Stomach smooth muscle (tissue), 2 donors: ENCODE data around the gene C10orf105.

Experiments
- H3K27ac ChIP-seq: one replicate; pipeline ENCODE4 v1.7.0; 2013; ENCODE audit warnings: mild to moderate bottlenecking, low read length, inconsistent platforms
- H3K27me3 ChIP-seq, 2 donors: one replicate each; pipeline ENCODE4 v1.7.0; 2013; ENCODE audit warnings: low read length in 2 of 2; ENCODE audit not compliant: insufficient read depth in 2 of 2, control insufficient read depth in 1 of 2
- H3K36me3 ChIP-seq, 2 donors: one replicate each; pipeline ENCODE4 v1.7.0; 2013; ENCODE audit warnings: low read length in 2 of 2; ENCODE audit not compliant: control insufficient read depth in 2 of 2, insufficient read depth in 2 of 2
- H3K4me1 ChIP-seq: one replicate; pipeline ENCODE4 v1.7.0; 2013; ENCODE audit warnings: low read length; ENCODE audit not compliant: control insufficient read depth, insufficient read depth
- H3K4me3 ChIP-seq, 2 donors: one replicate each; pipeline ENCODE4 v1.7.0; 2013; ENCODE audit warnings: low read length in 2 of 2
- H3K9ac ChIP-seq, 2 donors: one replicate each; pipeline ENCODE4 v1.7.0; 2013; ENCODE audit warnings: low read length in 2 of 2, mild to moderate bottlenecking in 1 of 2
- H3K9me3 ChIP-seq, 2 donors: one replicate each; pipeline ENCODE4 v1.7.0; 2013; ENCODE audit warnings: low read length in 2 of 2; ENCODE audit not compliant: control insufficient read depth in 2 of 2
- donor health status: healthy.
- donor health status: Pancreatic carcinoma.

The C10orf105 gene

GRCh38 chr10:71706216-71707121 lies 13.1 kb downstream of the C10orf105 start:
- Histone ChIP-seq H3K27ac (no peak overlapping the region), H3K27me3 (no peaks in the 10 kb centered on the region), H3K36me3 (no peaks in the 10 kb centered on the region), H3K9ac (no peak overlapping the region), H3K9me3 (no peaks in the 10 kb centered on the region), H3K4me3 (no peak overlapping the region), H3K4me1 (peaks cover 7% of the 10 kb centered on the region)

- Histone ChIP-seq H3K9me3 (no peaks in the 10 kb centered on the region), H3K4me3 (no peak overlapping the region), H3K27ac (no peak overlapping the region), H3K36me3 (no peaks in the 10 kb centered on the region), H3K27me3 (no peaks in the 10 kb centered on the region), H3K9ac (no peak overlapping the region), H3K4me1 (peaks cover 7% of the 10 kb centered on the region)
These were observed 14.0 kb downstream of the C10orf105 start for GRCh38 chr10:71705582-71705981.

- no peaks in the 10 kb centered on the region for H3K27me3 ChIP-seq
- H3K9ac ChIP-seq = no peak overlapping the region
- H3K4me1 ChIP-seq = peaks cover 7% of the 10 kb centered on the region
- no peaks in the 10 kb centered on the region for H3K36me3 ChIP-seq
- H3K4me3 ChIP-seq = no peak overlapping the region
- no peak overlapping the region for H3K27ac ChIP-seq
- no peaks in the 10 kb centered on the region for H3K9me3 ChIP-seq
These were observed 14.8 kb downstream of the C10orf105 start for GRCh38 chr10:71704816-71705215.

GRCh38 chr10:71703577-71703976 lies 16.0 kb downstream of the C10orf105 start:
- Histone ChIP-seq H3K27ac (no peak overlapping the region), H3K36me3 (no peaks in the 10 kb centered on the region), H3K9ac (no peak overlapping the region), H3K4me3 (no peak overlapping the region), H3K4me1 (peaks cover 7% of the 10 kb centered on the region), H3K27me3 (no peaks in the 10 kb centered on the region), H3K9me3 (no peaks in the 10 kb centered on the region)

DNA sequence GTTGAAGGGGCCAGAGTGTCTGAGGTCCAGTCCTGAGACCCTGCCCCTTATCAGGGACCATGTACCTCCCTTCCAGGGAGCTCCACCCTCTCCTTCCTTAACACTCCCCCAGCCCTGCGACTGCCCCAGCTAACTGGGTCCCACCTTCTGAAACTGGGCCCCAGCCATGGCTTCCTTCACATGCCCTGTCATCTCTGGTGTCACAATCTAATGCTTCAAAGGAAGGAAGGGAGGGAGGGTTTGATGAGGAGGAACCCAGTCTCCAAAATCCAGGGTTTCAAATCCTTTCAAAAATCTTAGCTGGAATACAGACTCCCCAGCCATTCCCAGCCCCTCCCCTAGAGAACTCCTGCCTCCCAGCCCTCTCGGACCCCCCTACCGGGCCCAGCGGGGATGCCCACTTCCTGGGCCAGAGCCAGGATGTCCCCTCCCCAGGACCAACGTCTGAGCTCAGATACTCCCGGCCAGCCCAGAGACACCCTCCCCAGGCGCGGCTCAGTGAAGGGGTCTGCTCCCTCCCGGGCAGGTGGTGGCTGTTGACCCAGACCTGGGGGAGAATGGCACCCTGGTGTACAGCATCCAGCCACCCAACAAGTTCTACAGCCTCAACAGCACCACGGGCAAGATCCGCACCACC lies 18.0 kb downstream of the C10orf105 start:
- Histone ChIP-seq H3K27me3 (no peaks in the 10 kb centered on the region), H3K4me1 (no peaks in the 10 kb centered on the region), H3K9me3 (no peaks in the 10 kb centered on the region), H3K36me3 (no peaks in the 10 kb centered on the region), H3K27ac (no peak overlapping the region), H3K9ac (no peak overlapping the region), H3K4me3 (no peak overlapping the region)

- Histone ChIP-seq H3K4me1 (no peaks in the 10 kb centered on the region), H3K27me3 (no peaks in the 10 kb centered on the region), H3K9me3 (no peaks in the 10 kb centered on the region), H3K27ac (no peak overlapping the region), H3K9ac (no peak overlapping the region), H3K4me3 (no peak overlapping the region), H3K36me3 (no peaks in the 10 kb centered on the region)
These were observed 18.7 kb downstream of the C10orf105 start for GRCh38 chr10:71700731-71701368.

DNA sequence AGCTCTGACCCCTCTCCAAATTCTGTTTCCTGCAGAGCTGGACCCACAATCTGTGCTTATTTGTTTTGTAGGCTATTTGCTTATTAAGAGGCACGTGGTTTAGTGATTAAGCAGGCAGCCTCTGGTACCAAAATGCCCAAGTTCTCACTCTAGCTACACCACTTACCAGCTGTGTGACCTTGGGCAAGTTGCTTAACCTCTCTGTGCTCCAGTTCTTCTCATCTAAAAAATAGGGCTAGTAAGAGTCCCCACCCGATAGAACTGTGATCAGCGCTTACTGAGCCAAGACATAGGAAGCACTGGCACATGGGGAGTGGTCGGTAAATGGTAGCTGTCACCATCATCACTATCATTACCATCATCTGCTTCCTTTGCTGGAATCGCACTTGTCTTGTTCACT lies 20.8 kb downstream of the C10orf105 start:
- H3K36me3 ChIP-seq = no peaks in the 10 kb centered on the region
- no peak overlapping the region for H3K4me3 ChIP-seq
- no peak overlapping the region for H3K9ac ChIP-seq
- no peak overlapping the region for H3K27ac ChIP-seq
- no peaks in the 10 kb centered on the region for H3K4me1 ChIP-seq
- H3K27me3 ChIP-seq = no peaks in the 10 kb centered on the region
- no peaks in the 10 kb centered on the region for H3K9me3 ChIP-seq

DNA sequence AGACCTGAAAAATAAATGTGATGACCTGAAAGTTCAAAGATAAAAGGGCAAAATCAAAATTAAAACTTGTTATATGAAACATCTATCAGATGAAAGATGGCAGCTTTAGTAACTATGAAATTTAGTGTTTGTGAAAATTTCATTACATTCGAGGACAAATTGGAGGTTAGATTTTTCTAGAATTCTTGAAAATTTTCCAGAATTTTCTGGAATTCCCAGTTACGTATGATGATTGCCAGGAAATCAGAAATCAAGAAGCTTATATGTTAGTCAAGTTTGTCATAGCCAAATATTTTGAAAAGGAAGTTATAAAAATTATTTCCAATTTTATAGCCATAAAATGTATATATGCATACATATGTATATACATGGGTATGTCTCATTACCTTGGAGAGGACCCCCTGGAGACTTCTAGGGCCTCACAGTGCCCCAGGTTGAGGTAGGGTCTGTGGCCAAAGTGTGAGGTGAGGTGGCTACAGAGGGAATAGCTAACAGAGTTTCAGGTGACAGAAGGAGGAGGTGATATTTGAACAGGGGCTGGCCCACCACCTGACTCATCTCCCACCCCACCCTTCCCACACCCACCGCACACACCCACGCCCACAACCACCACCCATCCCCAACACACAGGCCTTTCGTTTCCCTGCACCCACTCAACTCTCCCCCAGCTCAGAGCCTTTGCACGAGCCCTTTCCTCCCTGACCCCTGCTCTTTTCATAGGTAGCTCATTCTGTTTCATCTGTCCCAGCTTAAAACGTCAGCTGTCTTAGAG lies 21.5 kb downstream of the C10orf105 start:
- H3K9ac ChIP-seq = no peak overlapping the region
- H3K4me3 ChIP-seq = no peak overlapping the region
- no peaks in the 10 kb centered on the region for H3K27me3 ChIP-seq
- no peaks in the 10 kb centered on the region for H3K36me3 ChIP-seq
- no peaks in the 10 kb centered on the region for H3K9me3 ChIP-seq
- peaks cover 2% of the 10 kb centered on the region for H3K4me1 ChIP-seq
- no peak overlapping the region for H3K27ac ChIP-seq

DNA sequence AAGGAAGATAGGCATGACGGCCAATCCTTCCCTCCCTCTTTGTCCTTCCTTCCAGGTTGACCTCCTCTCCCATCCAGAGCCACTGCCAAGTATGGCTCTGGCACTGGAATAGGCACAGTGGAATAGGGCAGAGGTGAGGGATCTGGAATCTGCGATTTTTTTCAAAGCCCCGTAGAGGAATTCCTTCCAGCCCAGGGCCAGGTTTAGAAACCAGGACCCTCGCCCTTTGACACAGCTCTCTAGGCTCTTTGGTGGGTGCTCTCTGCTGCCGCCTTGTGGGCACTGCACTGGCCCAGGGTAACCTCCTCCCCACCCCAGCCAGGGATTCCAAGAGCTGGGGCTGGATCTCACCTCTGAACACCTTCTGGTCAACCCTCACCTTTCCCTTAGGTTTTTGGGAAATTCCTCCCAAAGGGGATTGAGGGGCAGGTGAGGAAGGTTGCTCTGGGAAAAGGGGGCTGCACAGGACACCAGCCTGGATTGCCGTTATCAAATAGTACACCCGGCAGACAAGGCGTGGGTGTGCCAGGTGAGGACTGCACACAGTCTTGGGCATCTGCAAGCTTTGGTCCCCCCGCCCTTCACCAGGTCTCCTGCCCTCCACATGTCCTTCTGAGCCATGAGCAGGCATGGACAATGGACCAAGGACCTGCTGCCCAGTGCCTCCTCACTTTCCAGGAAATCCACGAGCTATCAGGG lies 22.8 kb downstream of the C10orf105 start:
- Histone ChIP-seq H3K9me3 (peaks cover 0 to 1% of the 10 kb centered on the region in 2 donors), H3K9ac (no peak overlapping the region), H3K27ac (no peak overlapping the region), H3K4me1 (peaks cover 6% of the 10 kb centered on the region), H3K36me3 (no peaks in the 10 kb centered on the region), H3K4me3 (no peak overlapping the region), H3K27me3 (no peaks in the 10 kb centered on the region)
